NCI-H345 treated with DMSO at 0.1 percent for 48 hours (cell line): ENCODE data around the gene TMEM45A.
"Not testable (repeated sequence)": the region's sequence is repeated elsewhere in the genome, so short reads cannot be mapped to it uniquely, and the experiment has no call there.

Experiments
- DNase-seq: peaks from one replicate; lab custom pipeline; 2025; ENCODE audit not compliant: unreplicated experiment; lab: John Stamatoyannopoulos, UW

Gene TMEM45A

DNA sequence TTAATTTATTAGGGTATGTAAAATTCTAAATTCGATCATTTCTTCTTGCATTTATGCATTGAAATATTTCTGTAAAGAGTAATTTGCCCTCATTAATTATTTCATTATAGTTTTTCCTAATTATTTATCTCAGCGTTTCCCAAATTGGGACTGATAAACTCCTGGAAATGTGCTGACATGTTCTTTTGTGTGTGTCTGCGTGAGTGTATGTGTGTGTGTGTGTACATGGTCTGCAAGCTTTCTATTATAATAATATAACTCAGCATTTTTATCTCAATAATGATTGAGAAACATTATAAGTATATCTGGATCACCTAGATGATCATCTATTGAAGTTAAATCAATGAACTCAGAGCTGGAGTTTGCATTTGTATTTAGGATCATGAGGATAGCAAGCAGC, 38.7 kb downstream of the TMEM45A start:
- no peak for DNase-seq

DNA sequence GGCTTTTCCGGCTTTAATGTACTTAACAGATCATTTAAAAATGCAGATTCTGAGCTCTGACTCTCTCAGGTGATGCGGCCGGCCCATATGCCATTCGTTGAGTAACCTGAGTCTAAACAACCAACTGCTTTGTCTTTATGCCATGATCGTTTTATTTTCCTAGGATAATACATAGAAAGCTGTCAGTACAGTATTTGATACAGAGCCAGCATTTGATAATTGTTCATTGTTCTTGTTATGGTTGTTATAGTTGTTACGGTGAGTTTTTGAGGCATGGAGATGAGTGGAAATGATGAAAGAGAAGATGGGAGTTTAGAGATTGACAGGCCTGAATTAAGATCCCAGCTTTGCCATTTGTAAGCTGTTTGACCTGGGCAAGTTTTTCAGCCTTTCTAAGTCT, 40.0 kb downstream of the TMEM45A start:
- no peak for DNase-seq

DNA sequence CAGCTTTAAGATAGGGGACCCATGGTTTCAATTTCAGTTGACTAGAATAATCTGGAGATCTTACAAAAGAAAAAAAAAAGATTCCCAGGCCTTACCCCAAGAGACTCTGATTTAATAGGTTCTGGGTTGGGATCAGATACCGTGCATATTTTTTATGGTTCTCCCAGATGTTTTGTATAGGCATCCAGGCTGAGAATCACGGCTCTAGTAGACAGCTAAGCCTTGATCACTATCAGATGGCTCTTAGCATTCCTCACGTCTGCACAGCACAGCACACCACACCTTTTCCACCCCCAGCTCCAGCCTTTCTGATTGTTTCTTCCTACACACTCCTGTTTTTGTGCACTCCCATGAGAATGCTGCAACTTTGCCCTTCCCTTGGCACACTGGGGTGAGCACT, 40.8 kb downstream of the TMEM45A start:
- no peak for DNase-seq

DNA sequence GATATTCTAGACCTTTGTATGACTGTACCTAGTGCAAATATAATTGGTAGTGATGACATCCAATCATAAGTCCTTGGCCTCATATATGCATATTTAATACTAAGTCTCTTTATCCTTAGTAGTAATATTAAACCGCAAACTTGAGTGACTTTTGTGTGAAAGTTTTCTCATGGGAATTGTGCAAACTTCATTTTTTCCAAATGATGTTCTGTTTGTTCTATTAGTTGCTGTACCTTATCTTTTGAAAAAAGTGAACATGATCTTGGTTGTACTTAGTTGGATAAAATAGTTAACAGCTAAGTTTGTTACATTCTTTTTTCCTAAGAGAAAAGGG, 43.2 kb downstream of the TMEM45A start:
- no peak for DNase-seq

DNA sequence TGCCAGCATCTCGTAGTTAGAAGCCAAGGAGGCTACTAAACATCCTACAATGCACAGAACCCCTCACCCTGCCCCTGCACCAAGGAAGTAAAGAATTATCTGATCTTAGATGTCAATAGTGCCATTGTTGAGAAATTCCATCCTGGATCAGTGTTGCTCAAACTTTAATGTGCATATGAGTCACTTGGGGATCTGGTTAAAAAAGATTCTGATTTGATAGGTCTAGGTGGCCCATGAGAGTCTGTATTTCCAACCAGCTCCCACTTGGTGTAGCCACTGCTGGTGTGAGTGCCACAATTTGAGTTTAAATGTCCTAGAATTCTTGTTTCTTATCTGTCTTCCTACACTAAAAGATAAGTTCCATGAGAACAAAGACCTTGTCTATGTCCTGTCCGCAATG, 43.7 kb downstream of the TMEM45A start:
- DNase-seq: no peak

DNA sequence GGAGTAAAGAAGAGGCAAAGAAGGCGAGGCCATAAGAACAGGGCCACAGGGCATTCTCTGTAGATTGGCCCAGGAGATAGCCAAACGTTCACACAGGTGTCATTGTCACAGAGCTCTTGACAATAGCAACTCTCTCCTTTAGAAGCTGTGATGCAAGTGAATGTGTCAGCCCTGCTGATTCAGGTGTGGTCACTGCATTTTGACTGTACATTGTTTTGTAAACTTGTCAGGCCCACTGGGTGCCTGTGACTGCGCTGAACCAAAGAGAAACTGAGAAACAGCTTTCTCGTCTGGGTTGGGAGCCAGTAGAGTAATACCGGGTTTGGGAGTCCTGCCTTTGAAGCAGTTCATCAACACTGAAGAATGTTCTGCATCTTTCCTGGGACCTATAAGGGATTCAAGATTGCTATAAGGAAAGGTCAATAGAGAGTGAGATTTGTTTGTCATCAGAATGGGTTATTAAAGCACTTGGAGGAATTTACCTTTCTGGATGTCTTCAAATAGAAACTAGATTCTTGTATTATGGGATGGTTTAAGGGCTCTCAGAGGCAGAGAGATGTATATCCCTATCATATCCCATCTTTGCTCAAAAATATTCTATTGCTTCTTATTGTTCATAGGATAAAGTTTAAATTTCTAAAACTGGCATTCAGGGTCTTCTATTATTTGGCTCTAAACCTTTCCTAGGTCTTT, 45.4 kb downstream of the TMEM45A start:
- no peak for DNase-seq

DNA sequence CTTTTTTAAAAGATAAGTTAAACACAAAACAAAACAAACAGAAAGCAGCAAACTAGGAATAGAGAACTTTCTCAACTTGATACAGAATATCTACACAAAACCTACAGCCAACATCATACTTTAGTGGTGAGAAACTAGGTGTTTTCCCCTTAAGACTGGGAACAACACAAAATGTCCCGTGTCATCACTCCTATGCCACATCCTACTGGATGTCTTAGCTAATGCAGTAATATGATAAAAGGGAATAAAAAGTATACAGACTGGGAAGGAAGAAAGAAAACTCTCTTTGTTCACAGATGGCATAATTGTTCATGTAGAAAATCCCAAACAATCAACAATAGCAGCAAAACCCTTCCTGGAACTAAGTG, 45.9 kb downstream of the TMEM45A start:
- no peak for DNase-seq

DNA sequence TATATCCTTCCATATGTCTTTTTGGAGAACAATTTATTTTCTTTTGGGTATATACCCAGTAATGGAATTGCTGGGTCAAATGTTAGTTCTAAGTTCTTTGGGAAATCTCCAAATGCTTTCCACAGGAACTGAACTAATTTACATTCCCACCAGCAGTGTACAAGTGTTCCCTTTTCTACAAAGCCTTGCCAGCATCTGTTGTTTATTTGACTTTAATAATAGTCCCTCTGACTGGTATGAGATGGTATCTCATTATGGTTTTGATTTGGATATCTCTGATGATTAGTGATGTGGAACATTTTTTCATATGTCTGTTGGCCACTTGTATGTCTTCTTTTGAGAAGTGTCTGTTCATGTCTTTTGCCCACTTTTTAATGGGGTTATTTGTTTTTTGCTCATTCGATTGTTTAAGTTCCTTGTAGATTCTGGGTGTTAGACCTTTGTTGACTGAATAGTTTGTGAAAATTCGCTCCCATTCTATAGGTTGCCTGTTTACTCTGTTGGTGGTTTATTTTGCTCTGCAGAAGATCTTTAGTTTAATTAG, 48.4 kb downstream of the TMEM45A start:
- no peak for DNase-seq

DNA sequence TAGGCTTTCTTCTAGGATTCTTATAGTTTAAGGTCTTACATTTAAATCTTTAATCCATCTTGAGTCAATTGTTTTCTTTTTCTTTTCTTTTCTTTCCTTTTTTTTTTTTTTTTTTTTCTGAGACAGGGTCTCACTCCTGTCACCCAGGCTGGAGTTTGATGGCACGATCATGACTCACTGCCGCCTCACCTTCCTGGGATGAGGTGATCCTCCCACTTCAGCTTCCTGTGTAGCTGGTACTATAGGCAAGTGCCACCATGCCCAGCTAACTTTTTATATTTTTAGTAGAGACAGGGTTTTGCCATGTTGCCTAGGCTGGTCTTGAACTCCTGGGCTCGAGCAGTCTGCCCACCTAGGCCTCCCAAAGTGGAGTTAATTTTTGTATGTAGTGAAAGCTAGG, 49.0 kb downstream of the TMEM45A start:
- not testable (repeated sequence) for DNase-seq

DNA sequence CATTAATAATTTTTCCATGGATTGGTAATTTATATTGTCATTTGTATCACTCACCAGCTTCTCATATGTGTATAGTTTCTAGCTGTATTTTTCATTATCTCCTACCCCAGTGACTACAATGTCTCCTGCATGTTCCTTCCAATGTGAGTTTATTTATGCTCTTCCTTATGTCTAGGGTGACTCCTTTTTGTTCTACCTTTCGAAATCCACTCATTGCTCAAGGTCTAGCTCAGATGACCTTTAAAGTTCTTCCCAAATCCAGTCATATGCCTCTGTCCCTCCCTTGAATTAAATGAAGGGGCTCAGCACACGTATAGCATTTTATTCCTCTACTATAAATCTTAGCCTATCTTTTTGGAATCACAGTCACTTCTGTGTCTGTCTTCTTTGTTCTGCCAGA, 53.0 kb downstream of the TMEM45A start:
- no peak for DNase-seq

DNA sequence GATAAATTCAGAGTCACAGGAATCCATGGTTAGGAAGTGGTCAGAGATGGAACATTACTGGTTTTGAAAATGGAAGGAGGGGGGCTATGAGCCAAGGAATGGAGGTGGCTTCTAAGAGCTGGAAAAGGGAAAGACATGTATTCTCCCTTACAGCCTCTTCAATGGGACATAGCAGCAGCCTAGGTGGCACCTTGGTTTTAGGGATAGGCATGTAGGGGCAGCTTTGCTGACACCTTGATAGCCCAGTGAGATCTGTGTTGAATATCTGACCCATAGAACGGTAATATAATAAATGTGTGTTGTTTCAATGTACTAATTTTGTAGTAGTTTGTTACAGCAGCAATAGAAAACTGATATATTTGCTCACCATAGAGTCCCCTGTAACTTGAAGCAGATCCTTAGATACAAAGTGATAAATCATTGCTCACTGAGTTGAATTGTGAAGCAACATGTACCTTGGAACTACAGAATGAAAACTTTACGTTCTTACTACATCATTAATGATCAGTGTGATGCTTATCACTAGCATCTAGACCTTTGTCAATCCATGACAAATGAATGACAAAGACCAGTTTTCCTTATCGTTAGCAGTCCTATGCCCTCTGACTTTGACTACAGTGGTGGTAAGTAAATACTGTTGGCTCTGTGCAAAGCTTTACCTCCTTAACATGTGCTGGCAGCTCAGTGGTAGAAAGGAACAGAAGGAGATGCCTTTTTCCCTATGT, 53.8 kb downstream of the TMEM45A start:
- DNase-seq: no peak

DNA sequence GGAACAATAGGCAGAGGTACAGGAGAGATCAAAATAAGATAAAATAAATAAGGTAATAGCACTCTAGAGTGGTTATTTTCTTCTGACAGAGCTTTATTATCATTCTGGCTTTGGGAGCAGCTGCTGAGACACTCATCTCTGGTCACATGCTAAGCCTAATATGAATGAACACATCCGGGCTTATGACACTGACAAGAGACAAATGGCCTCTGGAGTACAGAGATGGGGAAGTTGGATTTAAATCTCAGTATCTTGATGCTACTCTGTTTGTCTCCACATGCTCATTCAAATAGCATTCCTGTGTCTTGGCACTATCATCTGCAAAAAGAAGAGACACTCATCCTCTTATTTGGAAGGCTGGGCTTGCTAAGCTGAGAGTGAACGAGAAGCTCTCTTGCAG, 55.6 kb downstream of the TMEM45A start:
- peak; percentile 69 for DNase-seq

DNA sequence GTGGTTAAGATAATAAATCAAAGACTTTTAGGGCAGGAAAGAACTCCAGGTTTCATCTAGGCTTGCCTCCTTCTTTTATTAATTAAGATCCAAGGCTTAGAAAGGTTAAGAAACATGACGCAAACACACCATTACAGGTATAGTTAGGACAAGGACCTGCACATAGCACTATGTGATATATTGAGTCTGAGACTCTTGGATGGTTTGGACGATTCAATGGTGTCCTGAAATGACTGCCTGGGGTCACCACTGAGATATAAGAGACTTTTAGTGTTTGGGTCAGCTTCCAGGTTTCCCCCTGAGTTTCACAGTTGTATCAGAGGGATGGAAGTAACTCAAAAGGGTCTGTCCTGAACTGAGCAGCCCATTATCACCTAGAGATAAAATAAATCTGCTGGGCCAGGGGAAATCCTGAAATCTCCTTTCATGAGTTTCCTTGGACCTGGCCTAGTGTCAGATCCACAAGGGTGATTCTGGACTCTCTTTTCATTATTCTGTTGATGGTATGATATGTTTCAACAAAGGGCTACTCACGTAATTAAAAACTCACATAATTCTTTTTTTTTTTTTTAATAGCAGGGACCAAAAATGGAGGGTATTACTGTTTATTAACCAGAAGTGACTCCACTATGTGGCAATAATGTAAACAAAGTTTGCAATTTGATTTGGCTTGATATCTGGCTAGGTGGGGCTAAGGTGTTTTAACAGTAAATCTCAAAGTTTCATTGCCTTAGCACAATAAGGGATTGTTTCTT, 61.4 kb downstream of the TMEM45A start:
- DNase-seq: no peak

DNA sequence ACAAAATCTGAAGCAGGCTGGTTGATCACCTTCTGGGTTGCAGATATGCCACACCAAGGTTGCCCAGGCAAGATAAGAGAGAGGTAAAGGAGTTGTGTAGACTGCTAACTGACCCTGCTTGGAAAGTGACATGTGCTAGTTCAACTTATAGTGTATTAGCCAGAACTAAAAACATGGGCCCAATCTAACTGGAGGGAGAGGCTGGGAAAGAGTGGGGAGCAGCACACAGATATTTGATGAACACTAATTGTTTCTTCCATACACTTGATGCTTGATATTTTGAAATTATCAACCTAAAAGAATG, 61.9 kb downstream of the TMEM45A start:
- DNase-seq: no peak

DNA sequence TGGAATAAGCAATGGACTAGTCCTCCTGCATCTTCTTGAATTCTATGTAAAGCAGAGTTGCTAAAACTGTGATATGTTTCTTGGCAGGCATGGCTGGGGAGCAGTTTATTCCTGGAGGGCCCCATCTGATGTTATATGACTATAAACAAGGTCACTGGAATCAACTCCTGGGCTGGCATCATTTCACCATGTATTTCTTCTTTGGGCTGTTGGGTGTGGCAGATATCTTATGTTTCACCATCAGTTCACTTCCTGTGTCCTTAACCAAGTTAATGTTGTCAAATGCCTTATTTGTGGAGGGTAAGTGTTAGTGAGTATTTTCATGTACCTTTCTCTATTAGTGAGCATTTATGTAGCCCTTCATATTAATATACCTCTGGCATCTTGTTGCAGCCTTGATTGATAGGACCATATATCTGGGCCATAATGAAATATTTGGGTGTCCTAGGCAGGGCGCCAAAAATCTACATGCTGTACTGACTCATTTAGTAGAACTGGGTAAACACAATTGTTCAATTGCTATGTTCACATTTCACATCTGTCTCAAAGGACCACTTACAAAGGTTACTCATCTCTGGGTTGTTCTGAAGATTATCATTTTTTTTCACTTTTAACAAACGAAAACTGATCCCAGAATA, 64.4 kb downstream of the TMEM45A start:
- no peak for DNase-seq

DNA sequence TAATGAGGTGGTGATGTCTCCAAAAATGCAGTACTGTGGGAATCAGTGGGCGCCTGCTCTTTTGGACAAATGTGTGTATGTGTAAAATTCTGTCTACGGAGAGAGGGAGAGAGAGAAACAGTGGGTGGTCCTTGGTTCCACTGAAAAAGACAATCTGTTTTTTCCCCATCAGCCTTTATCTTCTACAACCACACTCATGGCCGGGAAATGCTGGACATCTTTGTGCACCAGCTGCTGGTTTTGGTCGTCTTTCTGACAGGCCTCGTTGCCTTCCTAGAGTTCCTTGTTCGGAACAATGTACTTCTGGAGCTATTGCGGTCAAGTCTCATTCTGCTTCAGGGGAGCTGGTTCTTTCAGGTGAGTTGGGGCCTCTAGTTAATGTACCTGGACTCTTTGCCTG, 65.8 kb downstream of the TMEM45A start:
- DNase-seq: no peak

DNA sequence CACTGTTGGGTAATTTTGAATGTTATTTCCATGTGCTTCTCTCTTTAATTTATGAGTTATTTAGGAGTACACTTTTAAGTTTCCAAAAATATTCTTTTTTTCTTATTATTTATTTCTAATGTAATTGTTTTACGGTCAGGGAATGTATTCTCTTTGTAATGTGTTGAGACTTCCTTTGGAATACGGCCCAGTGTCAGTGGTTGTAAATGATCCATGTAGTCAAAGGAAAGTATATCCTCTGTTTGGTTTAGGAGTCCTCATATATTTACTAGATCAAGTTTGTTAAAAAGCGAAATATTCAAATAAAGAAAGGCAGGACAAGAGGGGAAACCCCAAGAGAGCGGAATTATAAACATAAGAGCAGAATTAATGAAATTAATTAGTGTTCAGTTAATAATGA, 68.0 kb downstream of the TMEM45A start:
- no peak for DNase-seq

DNA sequence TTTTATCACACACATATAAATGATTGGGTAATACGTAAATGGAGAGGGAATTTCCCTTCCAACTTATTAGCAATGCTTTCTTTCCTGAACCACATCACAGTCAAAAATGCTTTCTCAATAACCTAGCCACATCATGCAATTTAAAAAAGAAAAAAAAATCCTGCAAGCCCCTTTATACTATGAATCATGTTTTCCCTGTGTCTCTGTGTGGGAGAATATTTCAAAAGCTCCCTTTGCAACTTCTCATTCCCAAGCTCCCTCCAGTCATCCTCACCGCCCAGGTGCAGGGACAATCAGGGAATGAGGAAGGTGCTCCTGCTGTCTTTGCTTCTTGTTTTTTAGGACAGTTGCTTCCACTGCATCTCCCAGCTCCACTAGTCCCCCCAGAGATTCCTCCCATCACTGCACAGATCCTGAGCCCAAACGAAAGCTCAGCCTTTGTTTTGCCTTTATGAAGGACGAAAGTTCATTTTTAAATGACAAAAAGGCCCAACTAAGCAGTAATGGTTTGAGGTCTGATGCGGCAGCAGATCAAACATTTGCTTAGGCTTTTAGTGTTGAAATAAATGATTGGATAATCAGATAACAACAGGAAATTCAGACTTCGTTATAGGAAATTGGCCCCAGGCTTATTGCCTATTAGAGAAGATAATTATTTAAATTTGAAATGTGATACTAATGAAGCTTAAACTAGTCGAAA, 69.2 kb downstream of the TMEM45A start:
- no peak for DNase-seq

DNA sequence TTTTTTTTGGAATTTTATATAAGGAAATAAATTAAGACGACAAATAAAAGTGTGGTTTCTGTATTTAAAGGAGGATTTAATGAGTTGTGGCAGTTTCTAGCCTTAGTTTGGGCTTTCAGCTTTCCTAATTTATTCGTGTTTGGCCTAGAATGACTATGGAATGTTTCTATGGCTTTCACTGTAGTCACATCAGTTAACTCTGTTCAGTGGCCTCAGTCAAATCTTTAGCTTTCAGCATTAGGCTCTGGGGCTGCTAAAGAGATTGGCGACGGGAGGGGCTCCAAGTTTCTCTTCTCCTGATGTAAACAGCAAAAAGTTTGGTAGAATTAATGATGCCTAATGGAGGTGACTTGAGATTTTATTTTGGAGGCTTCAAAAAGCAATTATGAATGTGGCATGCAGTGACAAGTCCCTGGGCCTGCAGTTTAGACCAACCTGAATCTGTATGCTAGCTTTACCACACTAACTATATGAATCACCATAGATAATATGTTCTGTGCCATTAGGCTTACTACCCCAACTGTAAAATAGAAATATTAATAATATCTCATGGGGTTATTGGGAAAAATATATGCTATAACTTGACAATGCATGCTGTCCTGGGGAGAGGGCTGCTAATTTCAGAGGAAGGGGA, 69.9 kb downstream of the TMEM45A start:
- no peak for DNase-seq

DNA sequence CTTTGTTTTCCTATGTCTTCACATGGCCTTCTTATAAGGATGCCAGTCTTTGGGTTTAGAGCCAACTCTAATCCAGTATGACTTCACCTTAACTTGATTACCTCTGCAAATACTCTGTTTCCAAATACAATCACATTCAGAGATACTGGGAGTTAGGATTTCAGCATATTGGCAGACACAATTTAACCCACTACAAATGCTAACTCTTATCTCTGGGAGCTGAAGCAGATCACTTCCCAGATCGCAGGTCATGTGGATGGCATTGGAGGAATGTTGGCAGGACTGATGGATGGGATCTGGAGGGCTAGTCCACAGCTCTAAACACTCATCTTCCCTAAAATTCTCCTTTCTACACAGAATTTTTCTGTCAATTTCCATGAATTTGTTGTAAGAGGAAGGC, 70.8 kb downstream of the TMEM45A start:
- no peak for DNase-seq
